K562 (cell line): ENCODE measurements around the gene AAGAB. TPM values are rescaled to one million over a fixed set of nuclear protein-coding genes. Genes with fewer than 3 reads are reported as not detected.
A peak's percentile ranks its signal among the peaks of the same experiment; 100 is the strongest.

Experiments used
- CBX3 ChIP-seq, 2 experiments: IDR thresholded peaks; 1 replicate in 1 of 2; 2 replicates in 1 of 2; pipeline ENCODE4 v1.6.1; 2012; ENCODE audit warnings: inconsistent platforms in 2 of 2, low read length in 2 of 2, borderline replicate concordance in 1 of 2, control low read depth in 1 of 2
- CC2D1A ChIP-seq: fragments of 450-650 bp; IDR thresholded peaks from 2 replicates; pipeline ENCODE4 v1.6.1; 2017; ENCODE audit warnings: mild to moderate bottlenecking
- COPS2 ChIP-seq: fragments of 450-650 bp; conservative IDR thresholded peaks from 2 replicates; pipeline ENCODE4 v1.6.1; 2016; ENCODE audit warnings: mild to moderate bottlenecking, moderate library complexity
- ETS1 ChIP-seq: conservative IDR thresholded peaks from 2 replicates; pipeline ENCODE4 v1.6.1; 2011; ENCODE audit warnings: low read depth, mild to moderate bottlenecking, low read length; ENCODE audit not compliant: control insufficient read depth
- ETS2 ChIP-seq: IDR thresholded peaks from 2 replicates; pipeline ENCODE4 v1.6.1; 2016; ENCODE audit warnings: borderline replicate concordance, missing genetic modification characterization, mild to moderate bottlenecking, moderate library complexity, missing compliant biosample characterization; ENCODE audit not compliant: poor library complexity, severe bottlenecking
- FOXP1 ChIP-seq: sonication (generic); formaldehyde crosslinking; IDR thresholded peaks from 2 replicates; pipeline ENCODE4 v1.8.0; 2022; ENCODE audit warnings: mild to moderate bottlenecking, missing genetic modification reagents
- HDGF ChIP-seq: fragments of 450-650 bp; IDR thresholded peaks from 2 replicates; pipeline ENCODE4 v1.6.1; 2016
- HMG20A ChIP-seq: fragments of 450-650 bp; formaldehyde crosslinking; conservative IDR thresholded peaks from 2 replicates; pipeline ENCODE4 v1.4.0; 2020; ENCODE audit warnings: mild to moderate bottlenecking, mixed read lengths
- MAFK ChIP-seq: IDR thresholded peaks from 2 replicates; pipeline ENCODE4 v1.6.1; 2011; ENCODE audit warnings: low read length, improper control_type of control experiment
- PHF21A ChIP-seq: fragments of 450-650 bp; IDR thresholded peaks from 2 replicates; pipeline ENCODE4 v1.6.1; 2017; ENCODE audit warnings: low read depth, borderline replicate concordance
- POLR2AphosphoS5 ChIP-seq: IDR thresholded peaks from 2 replicates; pipeline ENCODE4 v1.6.1; 2011; ENCODE audit warnings: mild to moderate bottlenecking, low read depth, low read length, moderate library complexity; ENCODE audit not compliant: control insufficient read depth, insufficient read depth
- RFX1 ChIP-seq: fragments of 450-650 bp; IDR thresholded peaks from 2 replicates; pipeline ENCODE4 v1.6.1; 2016; ENCODE audit warnings: mild to moderate bottlenecking, moderate library complexity
- RHOXF2B ChIP-seq: fragments of 250-450 bp; sonication (Bioruptor Pico); conservative IDR thresholded peaks from 2 replicates; pipeline ENCODE4 v1.5.1; 2021
- SETDB1 ChIP-seq: IDR thresholded peaks from one replicate; pipeline ENCODE4 v1.6.1; 2012; ENCODE audit warnings: low read length, control low read depth, inconsistent platforms
- STAT5A ChIP-seq: IDR thresholded peaks from 2 replicates; pipeline ENCODE4 v1.6.1; 2012; ENCODE audit warnings: low read length, inconsistent platforms, borderline replicate concordance
- TAF9B ChIP-seq: fragments of 450-650 bp; IDR thresholded peaks from 2 replicates; pipeline ENCODE4 v1.6.1; 2018; ENCODE audit warnings: mild to moderate bottlenecking; ENCODE audit not compliant: partially characterized antibody
- TBL1XR1 ChIP-seq, 2 experiments: IDR thresholded peaks; 2 replicates each; pipeline ENCODE4 v1.6.1; 2012; ENCODE audit warnings: improper control_type of control experiment in 2 of 2, low read length in 2 of 2, mild to moderate bottlenecking in 1 of 2
- TEAD2 ChIP-seq: fragments of 450-650 bp; IDR thresholded peaks from 2 replicates; pipeline ENCODE4 v1.6.1; 2016; ENCODE audit warnings: missing genetic modification characterization, control low read depth, missing compliant biosample characterization
- polyA plus RNA-seq, 8 experiments: library from polyadenylated mRNA; depleted of rRNA in 4 of 8; stranded (reverse) in 5 of 8; unstranded in 3 of 8; fragments of >200 nt; fragmentation: Nextera tagmentation in 2 of 8; fragmentation: Illumina TruSeq in 1 of 8; extraction: Ambion mirVana in 2 of 8; extraction: Trizol in 1 of 8; gene quantifications; 2 replicates each; pipeline versions ENCODE4 v1.2.1 to v1.2.3, GENCODE V29; 2011 to 2014; ENCODE audit warnings: inconsistent platforms in 1 of 8, missing spikeins in 1 of 8
- total RNA-seq, 7 experiments: library from RNA; depleted of rRNA in 6 of 7; stranded (reverse); fragments of >200 nt in 6 of 7; fragmentation: Illumina TruSeq in 2 of 7; extraction: Trizol in 2 of 7; gene quantifications; 2 replicates each; pipeline versions ENCODE4 v1.2.1 to v1.2.3, GENCODE V29; 2011 to 2021; ENCODE audit warnings: low replicate concordance in 1 of 7
- TF ChIP-seq, protein P1 (sequence below): sonication (generic); formaldehyde crosslinking; IDR thresholded peaks from 2 replicates; pipeline ENCODE4 v1.8.0; 2022; ENCODE audit warnings: mild to moderate bottlenecking, missing genetic modification reagents
- TF ChIP-seq, protein P2 (sequence below): IDR thresholded peaks from 2 replicates; pipeline ENCODE4 v1.6.1; 2011; ENCODE audit not compliant: insufficient read length; ENCODE audit errors: extremely low read depth
- TF ChIP-seq, protein P3 (sequence below): fragments of 250-450 bp; sonication (Bioruptor Pico); IDR thresholded peaks from 2 replicates; pipeline ENCODE4 v1.8.0; 2021; ENCODE audit warnings: mild to moderate bottlenecking, moderate library complexity
- TF ChIP-seq, protein P4 (sequence below): fragments of 450-650 bp; IDR thresholded peaks from 2 replicates; pipeline ENCODE4 v1.6.1; 2016; ENCODE audit warnings: antibody characterized with exemption

AAGAB gene
- total and polyA plus RNA-seq, 9 of the 15 experiments (the other 6 are each of a cell fraction or from before 2014, with no cell fraction given), result 17.8 to 109 (median 58.3) TPM

DNA sequence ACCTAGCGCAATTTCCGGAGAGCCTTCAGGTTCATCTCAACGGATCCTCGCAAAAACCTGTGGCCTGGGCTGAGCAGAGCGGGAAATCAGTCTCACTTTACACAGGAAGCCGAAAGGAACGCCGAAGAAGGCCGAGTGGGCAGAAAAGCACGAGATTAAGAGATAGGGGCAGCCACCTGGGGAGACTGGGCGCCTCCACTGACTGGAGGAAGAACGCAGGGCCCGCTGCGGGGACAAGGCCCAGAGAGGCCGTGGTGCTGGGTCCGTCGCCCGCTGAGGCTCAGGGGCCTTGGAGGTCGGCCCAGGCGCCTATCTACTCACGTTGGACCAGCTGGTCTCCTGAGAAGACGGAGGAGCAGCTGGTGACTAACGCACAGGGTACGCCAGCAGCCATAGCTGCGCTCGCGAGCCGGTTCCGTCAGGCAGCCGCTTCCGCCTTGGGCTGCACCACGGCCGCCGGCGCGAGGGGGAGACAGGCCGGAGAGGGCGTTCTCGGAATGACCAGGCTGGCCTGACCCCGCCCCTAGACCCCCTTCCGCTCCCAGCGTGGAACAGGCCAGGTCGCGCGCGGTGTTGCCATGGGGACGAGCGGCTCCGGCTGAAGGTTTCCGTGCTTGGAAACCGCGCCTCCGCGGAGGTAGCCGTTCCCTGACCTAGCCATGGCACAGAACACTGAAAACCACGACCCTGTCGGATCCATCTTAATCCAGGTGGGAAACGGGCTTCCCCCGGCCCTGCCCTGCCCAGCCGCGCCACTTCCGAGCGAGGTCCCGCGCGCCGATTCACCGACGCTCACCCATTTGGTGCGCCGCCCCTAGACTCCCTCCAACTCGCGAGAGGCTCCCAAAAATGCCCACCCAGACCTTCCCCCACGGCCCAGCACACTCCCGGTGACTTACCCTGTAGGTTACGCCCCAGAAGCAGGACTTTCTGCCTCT lies at the start of gene AAGAB, which contains the start of gene IQCH (continued):
- 0 out of 2 replicates have a peak, but pooled peaks have one; percentile 25 for TF ChIP-seq MAFK
- TF ChIP-seq STAT5A, result peak; percentile 14; the same call in 1 of the 2 replicates
- no peak for TF ChIP-seq SETDB1
- TF ChIP-seq CBX3 (IDR thresholded peaks at IDR 0.05; ENCODE audit: borderline replicate concordance in 1 of 2, low read length in 2 of 2), result no peak; a peak in 2 of 3 replicates
- TF ChIP-seq FOXP1, result peak; percentile 92
- no peak for TF ChIP-seq PHF21A
- TF ChIP-seq, protein P1, sequence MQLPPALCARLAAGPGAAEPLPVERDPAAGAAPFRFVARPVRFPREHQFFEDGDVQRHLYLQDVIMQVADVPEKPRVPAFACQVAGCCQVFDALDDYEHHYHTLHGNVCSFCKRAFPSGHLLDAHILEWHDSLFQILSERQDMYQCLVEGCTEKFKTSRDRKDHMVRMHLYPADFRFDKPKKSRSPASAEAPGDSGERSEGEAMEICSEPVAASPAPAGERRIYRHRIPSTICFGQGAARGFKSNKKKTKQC, result peak; percentile 68
- no peak for TF ChIP-seq CC2D1A
- TF ChIP-seq, protein P2, sequence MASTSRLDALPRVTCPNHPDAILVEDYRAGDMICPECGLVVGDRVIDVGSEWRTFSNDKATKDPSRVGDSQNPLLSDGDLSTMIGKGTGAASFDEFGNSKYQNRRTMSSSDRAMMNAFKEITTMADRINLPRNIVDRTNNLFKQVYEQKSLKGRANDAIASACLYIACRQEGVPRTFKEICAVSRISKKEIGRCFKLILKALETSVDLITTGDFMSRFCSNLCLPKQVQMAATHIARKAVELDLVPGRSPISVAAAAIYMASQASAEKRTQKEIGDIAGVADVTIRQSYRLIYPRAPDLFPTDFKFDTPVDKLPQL, result no peak
- TF ChIP-seq RHOXF2B (CRISPR knock-in tag), result no peak
- TF ChIP-seq TBL1XR1 (IDR thresholded peaks at IDR 0.05; ENCODE audit: low read length in 2 of 2), result peak; percentile 8 to 47; a peak in 1 of 4 replicates
- no peak for TF ChIP-seq TEAD2 (tag)
- no peak for TF ChIP-seq HDGF
- TF ChIP-seq RFX1, result peak; percentile 99
- TF ChIP-seq, protein P3, sequence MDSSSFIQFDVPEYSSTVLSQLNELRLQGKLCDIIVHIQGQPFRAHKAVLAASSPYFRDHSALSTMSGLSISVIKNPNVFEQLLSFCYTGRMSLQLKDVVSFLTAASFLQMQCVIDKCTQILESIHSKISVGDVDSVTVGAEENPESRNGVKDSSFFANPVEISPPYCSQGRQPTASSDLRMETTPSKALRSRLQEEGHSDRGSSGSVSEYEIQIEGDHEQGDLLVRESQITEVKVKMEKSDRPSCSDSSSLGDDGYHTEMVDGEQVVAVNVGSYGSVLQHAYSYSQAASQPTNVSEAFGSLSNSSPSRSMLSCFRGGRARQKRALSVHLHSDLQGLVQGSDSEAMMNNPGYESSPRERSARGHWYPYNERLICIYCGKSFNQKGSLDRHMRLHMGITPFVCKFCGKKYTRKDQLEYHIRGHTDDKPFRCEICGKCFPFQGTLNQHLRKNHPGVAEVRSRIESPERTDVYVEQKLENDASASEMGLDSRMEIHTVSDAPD (CRISPR knock-in tag), result no peak
- TF ChIP-seq ETS1, result peak; percentile 78; the same call in 1 of the 2 replicates
- TF ChIP-seq, protein P4, sequence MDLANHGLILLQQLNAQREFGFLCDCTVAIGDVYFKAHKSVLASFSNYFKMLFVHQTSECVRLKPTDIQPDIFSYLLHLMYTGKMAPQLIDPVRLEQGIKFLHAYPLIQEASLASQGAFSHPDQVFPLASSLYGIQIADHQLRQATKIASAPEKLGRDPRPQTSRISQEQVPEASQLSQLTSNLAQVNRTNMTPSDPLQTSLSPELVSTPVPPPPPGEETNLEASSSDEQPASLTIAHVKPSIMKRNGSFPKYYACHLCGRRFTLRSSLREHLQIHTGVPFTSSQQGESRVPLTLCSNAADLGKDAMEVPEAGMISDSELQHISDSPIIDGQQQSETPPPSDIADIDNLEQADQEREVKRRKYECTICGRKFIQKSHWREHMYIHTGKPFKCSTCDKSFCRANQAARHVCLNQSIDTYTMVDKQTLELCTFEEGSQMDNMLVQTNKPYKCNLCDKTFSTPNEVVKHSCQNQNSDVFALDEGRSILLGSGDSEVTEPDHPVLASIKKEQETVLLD, result no peak
- peak; percentile 98 for TF ChIP-seq TAF9B
- no peak for TF ChIP-seq ETS2 (tag)
- peak; percentile 73 for TF ChIP-seq POLR2AphosphoS5
- TF ChIP-seq HMG20A (CRISPR knock-in tag), result no peak
- no peak for TF ChIP-seq COPS2
